Fibroblast of skin of abdomen (primary cell): ENCODE measurements around the gene TMEM114. TPM values are rescaled to one million over a fixed set of nuclear protein-coding genes. Genes with fewer than 3 reads are reported as not detected.

Source experiments
- DNase-seq: peaks from one replicate; pipeline ENCODE4 v3.0.0-alpha.2; 2013
- polyA plus RNA-seq, 2 experiments: library from polyadenylated mRNA; unstranded; fragments of 120-200 nt; gene quantifications; one replicate each; pipeline ENCODE4 v1.2.1, GENCODE V29; 2013; ENCODE audit not compliant: insufficient read length in 2 of 2

Gene TMEM114
- not detected for polyA plus RNA-seq (2013, experiment 1 of 2; ENCODE audit: insufficient read length)
- not detected for polyA plus RNA-seq (2013, experiment 2 of 2; ENCODE audit: insufficient read length)

- no peak for DNase-seq
Observed at GRCh38 chr16:8589900-8590688, at the start of gene TMEM114. Gene TMEM114, minus strand, starts transcription at chr16:8590511. Its CDS starts 673 bp downstream, at chr16:8589838.

GRCh38 chr16:8639694-8640093 lies 49.4 kb upstream of the TMEM114 start:
- no peak for DNase-seq

- DNase-seq = peak; percentile 18
Observed at GRCh38 chr16:8634991-8635736, 44.9 kb upstream of the TMEM114 start.

- no peak for DNase-seq
Observed at GRCh38 chr16:8632675-8633182, 42.4 kb upstream of the TMEM114 start.

- DNase-seq = no peak
Observed at GRCh38 chr16:8631818-8632465, 41.6 kb upstream of the TMEM114 start.

GRCh38 chr16:8631373-8631772 lies 41.1 kb upstream of the TMEM114 start:
- DNase-seq = no peak

- no peak for DNase-seq
Observed at GRCh38 chr16:8630255-8630953, 40.1 kb upstream of the TMEM114 start.

- no peak for DNase-seq
Observed at GRCh38 chr16:8628981-8629725, 38.8 kb upstream of the TMEM114 start.

GRCh38 chr16:8627456-8627855 lies 37.1 kb upstream of the TMEM114 start:
- no peak for DNase-seq

GRCh38 chr16:8626946-8627345 lies 36.6 kb upstream of the TMEM114 start:
- no peak for DNase-seq

GRCh38 chr16:8625491-8626087 lies 35.3 kb upstream of the TMEM114 start:
- no peak for DNase-seq

- DNase-seq = no peak
Observed at GRCh38 chr16:8623634-8624033, 33.3 kb upstream of the TMEM114 start.

GRCh38 chr16:8622315-8622656 lies 32.0 kb upstream of the TMEM114 start:
- DNase-seq = no peak

- peak; percentile 84 for DNase-seq
Observed at GRCh38 chr16:8621572-8622314, 31.4 kb upstream of the TMEM114 start, which contains the start of gene METTL22. Gene METTL22, plus strand, starts transcription at chr16:8621698. Its CDS starts 3,968 bp downstream, at chr16:8625666.

- no peak for DNase-seq
Observed at GRCh38 chr16:8621222-8621571, 30.9 kb upstream of the TMEM114 start.

GRCh38 chr16:8620535-8620934 lies 30.2 kb upstream of the TMEM114 start:
- DNase-seq = peak; percentile 34

- no peak for DNase-seq
Observed at GRCh38 chr16:8619671-8620370, 29.5 kb upstream of the TMEM114 start.

- no peak for DNase-seq
Observed at GRCh38 chr16:8614435-8615029, 24.2 kb upstream of the TMEM114 start.

GRCh38 chr16:8611886-8612600 lies 21.7 kb upstream of the TMEM114 start:
- peak; percentile 58 for DNase-seq
